GM19193 (cell line): Measurements from ENCODE around the gene PLEKHD1.

Experiments
- POLR2A ChIP-seq: IDR thresholded peaks from 4 replicates; pipeline ENCODE4 v1.6.1; 2011; ENCODE audit not compliant: insufficient read depth, insufficient read length; ENCODE audit errors: extremely low read depth

Gene PLEKHD1

GRCh38 chr14:69548566-69548965, 64.0 kb downstream of the PLEKHD1 start:
- no peak for TF ChIP-seq POLR2A

DNA sequence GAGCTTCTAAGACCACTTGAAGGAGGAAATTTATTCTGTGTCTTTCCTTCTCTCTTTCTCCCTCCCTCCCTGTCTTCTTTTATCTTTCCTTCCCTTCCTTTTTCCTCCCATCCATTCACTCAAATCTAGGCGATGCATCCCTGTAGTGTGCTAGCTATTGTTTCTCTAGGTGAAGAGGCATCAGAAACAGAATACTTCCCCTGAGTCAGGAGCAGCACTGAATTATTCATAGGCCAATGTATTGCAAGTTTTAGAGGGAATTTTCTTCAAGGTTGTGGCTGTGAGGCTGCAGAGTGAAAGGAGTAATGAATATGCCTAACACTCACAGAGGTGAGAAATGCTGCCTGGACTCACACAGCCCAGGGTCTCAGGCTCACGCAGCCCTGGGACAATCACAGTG, 67.0 kb downstream of the PLEKHD1 start:
- no peak for TF ChIP-seq POLR2A

DNA sequence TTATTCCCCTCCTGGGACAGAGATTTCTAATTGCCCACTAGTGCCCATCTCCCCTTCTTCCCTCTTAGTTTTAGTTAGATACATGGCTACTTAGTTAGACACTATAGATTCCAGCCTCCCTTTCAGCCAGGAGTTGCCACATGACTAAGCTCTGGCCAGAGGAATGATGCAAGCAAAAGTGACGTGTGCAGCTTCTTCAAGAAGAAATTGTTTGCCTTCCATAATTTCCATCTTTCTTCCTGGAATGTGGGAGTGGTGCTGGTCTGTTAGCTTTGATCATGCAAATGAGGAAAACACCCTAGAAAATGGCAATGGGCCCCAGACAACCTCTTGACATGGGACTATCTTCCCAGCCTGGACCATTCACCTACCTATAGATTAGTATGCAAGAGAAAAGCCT, 68.7 kb downstream of the PLEKHD1 start:
- TF ChIP-seq POLR2A: no peak

GRCh38 chr14:69554500-69554899, 70.0 kb downstream of the PLEKHD1 start:
- TF ChIP-seq POLR2A: no peak

- no peak for TF ChIP-seq POLR2A
Observed at GRCh38 chr14:69558774-69559173, 74.2 kb downstream of the PLEKHD1 start.

GRCh38 chr14:69559581-69560011, 75.1 kb downstream of the PLEKHD1 start:
- no peak for TF ChIP-seq POLR2A

GRCh38 chr14:69560826-69561225, 76.3 kb downstream of the PLEKHD1 start:
- no peak for TF ChIP-seq POLR2A

DNA sequence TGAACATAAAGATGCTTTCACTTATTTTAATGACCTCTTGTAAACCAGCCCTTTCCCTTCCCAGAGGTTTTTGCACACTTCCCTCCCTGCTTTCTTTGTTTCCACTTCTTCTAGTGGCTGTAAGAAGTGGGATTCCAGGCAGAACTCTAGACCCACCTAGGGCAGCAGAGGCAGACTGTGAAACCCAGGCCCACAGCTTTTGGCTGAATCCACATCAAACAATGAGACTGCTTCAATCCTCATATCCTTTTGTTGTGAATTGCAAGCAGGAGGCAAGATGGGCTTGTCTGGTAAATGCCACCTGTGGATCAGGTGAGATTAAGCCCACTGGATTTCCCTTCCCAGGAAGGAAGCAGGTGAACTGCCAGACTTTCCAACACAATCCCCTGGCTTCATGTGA, 77.4 kb downstream of the PLEKHD1 start:
- TF ChIP-seq POLR2A: no peak

DNA sequence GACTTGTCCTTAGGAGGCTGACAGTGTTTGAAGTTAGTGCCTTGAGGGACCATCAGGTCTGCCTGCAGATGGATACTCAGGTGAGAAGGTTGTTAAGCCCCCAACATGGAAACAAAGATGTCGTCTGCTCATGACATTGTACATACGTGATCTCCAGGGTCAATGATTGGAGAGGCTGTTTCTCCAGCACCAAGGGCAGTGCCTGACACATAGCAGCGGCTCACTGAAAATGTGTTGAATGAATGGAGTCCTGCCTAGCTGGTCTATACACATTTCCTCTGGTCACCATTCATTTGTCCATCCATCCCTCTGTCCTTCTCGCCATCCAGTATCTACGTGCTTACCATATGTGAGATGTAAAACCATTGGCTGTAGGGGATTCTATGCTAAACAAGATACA, 83.0 kb downstream of the PLEKHD1 start:
- TF ChIP-seq POLR2A: no peak

DNA sequence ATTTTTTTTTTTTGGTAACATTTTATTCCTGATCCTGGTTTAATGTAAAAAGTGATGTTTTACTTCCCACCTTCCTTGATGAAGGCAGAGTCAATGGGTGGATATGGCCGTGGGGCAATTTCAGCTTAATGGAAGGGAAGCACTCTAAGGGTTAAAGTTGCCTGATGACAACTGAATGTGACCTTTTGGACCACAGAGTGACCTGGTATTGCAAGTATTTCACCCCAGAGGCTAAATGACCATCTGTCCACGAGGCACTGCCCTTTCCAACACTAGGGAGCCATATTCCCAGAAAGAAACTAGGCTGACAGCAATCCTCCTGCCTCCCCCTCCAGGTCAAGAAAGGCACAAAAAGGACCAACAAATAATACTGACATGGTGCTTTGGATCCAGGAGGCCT, 85.3 kb downstream of the PLEKHD1 start:
- TF ChIP-seq POLR2A: no peak

DNA sequence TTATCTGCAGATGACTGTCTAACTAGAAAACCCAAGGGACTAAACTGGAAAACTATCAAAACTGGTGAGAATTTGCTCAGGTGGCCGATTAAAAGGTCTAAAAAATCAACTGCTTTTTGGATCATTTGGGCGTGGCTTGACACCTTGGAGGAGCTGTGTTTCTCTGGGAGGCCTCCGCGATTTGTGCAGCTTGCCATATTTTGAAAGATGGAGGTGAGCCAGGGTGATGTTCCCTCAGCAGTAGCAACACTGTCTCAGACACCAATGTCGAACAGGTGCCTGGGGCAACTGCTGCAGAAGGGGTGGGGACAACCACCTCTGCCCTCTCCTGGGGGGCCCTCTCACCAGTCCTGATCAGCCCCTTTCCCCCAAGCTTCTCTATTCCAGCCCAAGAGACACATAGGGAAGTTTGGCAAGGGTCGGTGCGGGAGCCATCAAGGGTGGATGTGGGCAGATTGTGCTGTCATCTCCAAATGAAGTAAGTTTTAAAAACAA, 86.4 kb downstream of the PLEKHD1 start:
- no peak for TF ChIP-seq POLR2A

DNA sequence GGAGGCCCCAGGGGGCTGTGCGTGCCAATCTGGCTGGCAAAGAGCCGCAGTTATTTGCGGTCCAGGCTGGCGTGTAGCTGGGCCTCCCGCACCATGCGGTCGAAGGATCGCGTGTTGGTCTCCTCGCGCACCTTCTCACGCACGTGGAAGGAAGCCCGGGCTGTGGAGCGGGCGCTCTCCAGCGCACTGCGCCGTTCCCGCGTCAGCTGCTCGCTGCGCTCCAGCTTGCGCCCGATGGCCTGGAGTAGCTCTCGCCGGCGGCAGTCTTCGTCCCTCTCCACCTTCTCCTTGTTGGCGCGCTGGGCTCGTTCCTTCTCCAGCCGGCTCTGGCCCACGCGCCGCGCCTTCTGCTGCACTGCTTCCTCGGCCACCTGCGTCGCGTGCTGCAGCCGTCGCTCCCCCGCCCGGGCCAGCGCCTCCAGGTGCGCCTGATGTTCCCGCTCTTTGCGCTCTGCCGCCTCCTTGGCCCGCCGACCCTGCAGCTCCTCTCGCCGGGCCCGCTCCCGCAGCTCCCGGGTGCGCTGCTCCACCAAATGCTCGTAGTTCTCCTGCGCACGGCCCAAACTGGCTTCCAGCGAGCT, 87.0 kb downstream of the PLEKHD1 start:
- no peak for TF ChIP-seq POLR2A

GRCh38 chr14:69572030-69572840, 87.7 kb downstream of the PLEKHD1 start:
- TF ChIP-seq POLR2A: no peak

DNA sequence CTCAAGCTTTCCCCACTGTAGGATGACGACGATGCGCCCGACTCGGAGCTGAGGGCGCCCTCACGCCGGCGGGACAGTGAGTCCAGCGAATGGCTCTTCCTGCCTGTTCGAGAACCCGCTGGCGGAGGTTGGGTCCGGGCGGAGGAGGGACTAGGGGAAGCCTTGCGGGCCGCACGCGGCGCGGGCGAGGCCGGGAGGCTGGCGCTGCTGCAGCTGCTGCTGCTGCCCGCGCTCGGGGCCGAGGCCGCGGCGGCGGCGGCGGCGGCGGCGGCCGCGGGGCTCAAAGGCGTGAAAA, 88.3 kb downstream of the PLEKHD1 start:
- TF ChIP-seq POLR2A: no peak

DNA sequence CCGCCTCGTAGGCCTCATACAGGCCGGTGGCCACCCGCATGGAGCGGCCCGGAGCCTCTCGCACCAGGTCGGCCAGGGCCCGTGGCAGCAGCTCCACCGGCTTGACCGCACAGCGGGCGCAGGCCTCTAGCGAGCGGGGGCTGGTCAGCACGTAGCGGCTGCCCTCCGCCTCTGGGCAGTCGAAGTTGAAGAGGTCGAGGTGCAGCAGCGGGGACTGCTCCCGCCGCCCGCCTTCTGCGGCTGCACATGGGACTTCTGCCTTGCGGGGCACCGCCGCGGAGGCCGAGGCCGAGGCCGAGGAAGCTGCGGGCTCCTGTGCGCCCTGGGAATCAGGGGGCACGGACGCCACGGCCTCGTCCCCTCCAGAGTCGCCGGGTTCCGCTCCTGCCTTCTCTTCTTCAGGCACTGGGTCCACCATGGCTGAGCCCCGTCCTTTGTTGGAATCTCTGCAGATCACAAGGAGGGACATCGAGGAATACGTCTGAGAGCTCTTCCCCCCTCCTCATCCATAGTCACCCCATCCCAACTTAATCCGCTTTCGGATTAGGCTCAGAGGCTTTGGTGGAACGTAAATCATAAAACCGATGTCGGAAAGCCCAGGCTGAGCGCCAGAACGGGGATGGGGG, 88.8 kb downstream of the PLEKHD1 start:
- TF ChIP-seq POLR2A: no peak

- no peak for TF ChIP-seq POLR2A
Observed at GRCh38 chr14:69573831-69574262, 89.3 kb downstream of the PLEKHD1 start.
